Activated gamma-delta T cell treated with Interleukin-2 at 50 U/mL for 16 hours (primary cell): ENCODE results near the gene COL4A2.

Experiments
- DNase-seq: peaks from one replicate; pipeline ENCODE4 v3.0.0-alpha.2; 2020

The COL4A2 gene

DNA sequence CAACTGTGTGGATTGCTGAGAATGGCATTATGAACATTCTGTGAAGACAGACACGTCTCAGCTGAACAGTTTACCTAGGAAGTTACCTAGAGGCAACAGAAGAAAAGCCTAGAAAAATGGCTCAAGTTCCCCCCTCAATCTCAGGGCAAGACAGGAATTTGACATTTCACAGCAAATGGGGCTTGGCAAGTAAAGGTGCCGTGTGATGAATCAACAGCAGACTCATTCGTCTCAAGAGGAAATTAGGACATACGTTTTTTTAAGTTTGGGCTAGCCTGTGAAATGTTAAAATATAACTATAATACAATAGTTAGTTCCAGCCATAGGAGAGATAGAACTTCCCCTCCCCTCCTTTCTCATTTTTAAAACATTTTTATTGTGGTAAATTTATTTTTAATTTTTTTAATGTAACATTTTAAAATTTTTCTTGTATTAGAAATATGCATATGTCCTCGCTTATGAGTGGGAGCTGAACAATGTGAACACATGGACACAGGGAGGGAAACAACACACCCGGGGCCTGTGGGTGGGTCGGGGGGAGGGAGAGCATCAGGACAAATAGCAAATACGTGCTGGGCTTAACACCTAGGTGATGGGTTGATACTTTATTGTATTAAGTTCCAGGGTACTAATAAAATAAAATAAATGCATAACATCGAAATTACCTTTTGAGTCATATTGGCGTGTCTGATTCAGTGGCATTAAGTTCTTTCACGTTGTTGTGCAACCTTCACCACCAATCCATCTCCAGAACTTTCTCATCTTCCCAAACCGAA is 116.0 kb downstream of the COL4A2 start:
- no peak for DNase-seq

GRCh38 chr13:110423689-110424302 is 116.7 kb downstream of the COL4A2 start:
- no peak for DNase-seq

DNA sequence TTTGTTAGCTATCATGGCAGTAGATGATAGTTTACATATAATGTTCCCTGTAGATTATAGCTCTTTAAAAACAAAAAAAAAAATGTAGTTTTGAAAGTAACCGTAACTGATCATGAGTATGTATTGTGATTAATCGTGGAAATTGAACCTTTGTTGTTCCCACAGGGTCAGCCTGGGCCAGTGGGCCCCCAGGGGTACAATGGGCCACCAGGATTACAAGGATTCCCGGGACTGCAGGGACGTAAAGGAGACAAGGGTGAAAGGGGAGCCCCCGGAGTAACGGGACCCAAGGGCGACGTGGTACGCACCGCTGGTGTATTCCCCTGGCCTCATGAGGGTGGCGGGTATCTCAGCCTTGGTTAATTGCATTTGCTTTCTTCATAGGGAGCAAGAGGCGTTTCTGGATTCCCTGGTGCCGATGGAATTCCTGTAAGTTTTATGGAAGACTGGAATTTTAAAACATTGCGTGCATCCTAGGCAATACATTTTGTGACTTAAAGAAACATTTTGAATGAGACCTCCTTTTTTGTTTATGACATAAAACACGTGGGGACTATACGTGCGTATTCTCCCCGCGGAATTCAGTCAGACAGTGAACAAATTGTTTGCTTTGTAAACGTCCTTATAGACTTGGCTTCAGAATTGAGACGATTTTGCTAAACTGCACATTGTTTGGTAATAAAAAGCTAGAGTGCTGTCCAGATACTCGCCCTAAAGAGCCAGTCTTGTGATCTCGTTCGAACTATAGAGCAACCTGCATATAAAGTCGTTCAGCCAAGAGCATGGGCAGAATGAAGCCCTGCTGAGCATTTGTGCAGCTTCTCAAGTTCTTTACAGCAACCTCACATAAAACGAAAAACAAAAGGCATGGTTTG is 117.7 kb downstream of the COL4A2 start:
- no peak for DNase-seq

- DNase-seq = no peak
Measured at GRCh38 chr13:110425444-110425780, 118.3 kb downstream of the COL4A2 start.

- no peak for DNase-seq
Measured at GRCh38 chr13:110426735-110427134, 119.7 kb downstream of the COL4A2 start.

- no peak for DNase-seq
Measured at GRCh38 chr13:110428313-110428712, 121.2 kb downstream of the COL4A2 start.

DNA sequence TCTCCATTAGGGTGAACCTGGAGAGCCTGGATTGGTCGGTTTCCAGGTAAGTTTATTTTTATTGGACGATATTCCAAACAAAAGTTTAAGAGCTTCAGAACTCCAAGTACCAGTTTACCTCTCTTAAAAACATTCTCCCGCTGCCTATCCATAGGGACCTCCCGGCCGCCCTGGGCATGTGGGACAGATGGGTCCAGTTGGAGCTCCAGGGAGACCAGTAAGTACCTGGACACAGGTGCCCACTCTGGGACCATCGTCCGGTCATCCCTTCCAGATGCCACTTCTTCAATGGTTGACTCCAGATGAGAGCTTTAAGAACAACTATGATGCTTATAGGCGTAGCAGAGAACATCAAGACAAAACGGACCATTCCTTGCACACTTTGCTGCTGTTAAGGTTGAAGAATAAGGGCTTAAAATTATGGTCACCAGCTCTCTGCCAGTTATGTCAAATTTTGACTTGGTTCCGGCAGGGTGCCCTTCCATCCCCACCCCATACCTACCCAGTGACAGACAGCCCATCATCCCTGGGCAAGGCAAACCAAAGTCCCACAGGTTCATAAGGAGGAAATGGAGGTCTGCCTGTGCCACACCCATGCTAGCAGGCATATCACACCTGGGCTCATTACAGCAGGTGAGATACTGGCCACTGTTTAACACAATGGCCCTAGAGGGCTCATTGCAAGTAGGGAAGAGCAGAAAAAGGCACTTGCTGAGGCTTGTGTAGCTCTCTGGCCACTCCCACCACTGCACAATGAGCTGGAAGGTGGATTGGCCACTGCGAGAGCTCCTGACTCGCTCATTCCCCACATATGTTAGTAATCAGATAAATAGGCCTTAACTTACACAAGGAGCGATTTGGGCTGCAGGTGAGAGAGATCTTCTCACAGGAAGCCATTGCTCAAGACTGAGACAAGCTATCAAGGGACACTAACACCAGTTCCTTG is 123.6 kb downstream of the COL4A2 start:
- DNase-seq = no peak

DNA sequence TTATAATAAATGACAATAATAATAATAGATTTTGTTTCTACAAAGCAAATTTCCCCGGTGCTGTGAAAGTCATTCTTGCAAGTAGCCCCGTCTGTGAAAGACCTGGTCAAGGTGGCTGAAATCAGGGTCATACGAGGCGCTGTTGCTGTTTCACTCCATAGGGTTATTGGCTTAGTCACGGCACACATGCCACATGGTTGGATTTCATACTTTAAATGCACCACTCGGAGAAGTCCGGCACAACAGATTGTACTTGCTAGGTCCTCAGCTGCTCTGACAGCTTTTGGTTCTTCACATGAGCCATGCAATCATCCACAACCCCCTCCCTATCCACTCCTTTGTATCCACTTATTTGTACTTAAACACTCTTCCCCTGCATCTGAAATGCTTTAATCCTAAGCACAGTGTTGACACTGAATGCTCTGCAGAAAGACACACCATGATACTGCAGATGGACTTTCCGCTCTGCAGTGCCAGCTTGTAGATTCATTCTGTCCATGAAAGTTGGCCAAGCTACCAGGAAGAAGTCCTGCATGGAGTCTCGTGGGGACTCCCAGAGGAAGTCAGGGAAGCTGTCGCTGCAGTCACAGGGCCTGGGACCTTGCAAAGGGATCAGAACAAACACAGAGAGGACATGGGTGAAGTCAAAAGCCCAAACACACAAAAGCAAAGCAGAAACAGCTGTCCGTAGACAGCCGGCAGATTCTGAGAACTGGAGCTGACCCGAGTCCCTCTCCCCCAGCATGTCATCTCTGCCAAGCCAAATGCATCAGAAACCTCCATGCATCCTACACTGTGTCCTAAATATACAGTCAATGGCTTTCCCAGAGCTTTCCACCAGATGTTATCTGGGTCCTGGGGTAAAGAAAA is 124.6 kb downstream of the COL4A2 start:
- DNase-seq = no peak

DNA sequence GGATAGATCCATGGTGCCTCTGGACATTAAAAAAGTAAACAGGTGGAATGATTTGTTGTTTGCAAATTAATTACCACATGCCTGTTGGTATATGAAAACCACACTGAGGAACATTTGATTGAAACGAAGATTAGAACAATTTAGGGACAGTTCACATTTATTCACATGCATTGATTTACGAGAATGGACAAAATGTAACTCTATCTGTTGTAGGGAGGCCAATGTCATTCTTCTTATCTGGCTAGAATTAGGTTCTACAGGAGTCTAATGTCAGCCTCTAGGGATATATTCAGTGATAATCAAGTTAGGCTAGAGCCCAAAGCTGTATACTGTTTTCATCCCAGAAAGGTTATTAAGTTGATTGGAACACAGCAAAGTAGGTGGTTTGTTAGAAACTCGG is 125.4 kb downstream of the COL4A2 start:
- DNase-seq = no peak

- DNase-seq = no peak
Measured at GRCh38 chr13:110433014-110433413, 125.9 kb downstream of the COL4A2 start.

DNA sequence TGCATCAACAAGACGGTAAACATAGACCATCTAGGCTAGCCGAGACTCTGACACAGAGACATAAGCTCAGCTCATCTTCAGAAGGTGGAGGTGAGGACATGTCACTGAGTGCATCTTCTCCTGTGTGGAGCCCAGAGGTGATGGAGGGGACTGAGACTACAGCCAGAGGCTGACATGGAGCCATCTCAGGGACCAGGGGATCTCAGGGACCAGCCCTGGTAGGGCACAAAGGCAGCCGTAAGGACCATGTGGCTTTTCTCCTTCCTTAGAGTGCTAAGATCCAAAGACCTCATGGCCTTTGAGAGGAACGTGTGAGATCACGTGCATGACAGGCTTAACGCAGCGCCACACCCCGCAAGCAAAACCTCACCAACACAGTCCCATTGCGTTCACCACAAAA is 127.5 kb downstream of the COL4A2 start:
- no peak for DNase-seq

- DNase-seq = no peak
Measured at GRCh38 chr13:110435331-110435730, 128.2 kb downstream of the COL4A2 start.

DNA sequence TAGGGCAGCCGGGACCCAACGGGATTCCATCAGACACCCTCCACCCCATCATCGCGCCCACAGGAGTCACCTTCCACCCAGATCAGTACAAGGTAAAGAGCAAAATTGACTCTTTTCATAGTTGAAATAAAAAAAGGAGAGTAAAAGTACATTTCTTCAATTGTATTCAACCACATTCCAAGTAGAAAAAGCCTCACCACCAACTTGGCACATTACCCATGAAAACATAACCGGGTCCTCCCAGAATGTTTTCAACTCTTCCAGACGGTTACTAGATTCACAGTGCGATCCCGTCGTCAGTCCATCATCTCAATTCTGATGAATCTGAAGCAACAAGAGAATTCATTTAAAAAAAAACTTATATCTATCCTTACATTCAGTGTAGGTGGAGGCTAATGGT is 129.2 kb downstream of the COL4A2 start:
- no peak for DNase-seq

DNA sequence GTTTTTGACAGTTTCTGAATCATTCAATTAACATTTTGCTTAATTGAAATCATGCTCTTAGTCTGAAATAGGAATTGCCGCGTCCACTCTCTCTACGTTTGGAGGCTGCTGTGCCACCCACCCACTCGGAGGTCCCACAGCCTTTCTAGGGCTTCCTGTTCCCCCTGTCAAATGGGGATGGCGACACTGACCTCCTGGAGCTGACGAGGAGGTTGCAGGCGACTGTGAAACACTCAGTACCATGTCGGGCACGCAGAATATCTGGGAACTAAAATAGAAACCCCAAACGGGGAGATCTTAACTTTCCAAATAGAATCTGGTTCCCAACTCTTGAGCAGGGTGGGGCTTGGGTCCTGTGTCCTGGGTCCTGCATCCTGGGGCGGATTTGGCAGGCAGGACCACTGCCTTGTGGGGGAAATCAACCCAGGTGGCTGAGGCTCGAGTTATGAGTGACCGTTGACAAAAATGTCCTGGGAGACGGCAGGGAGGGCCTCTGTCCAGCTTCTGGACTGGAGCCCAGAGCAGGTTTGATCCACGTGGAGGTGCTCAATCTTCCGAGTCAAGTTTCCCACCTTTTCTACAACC is 129.8 kb downstream of the COL4A2 start:
- no peak for DNase-seq

DNA sequence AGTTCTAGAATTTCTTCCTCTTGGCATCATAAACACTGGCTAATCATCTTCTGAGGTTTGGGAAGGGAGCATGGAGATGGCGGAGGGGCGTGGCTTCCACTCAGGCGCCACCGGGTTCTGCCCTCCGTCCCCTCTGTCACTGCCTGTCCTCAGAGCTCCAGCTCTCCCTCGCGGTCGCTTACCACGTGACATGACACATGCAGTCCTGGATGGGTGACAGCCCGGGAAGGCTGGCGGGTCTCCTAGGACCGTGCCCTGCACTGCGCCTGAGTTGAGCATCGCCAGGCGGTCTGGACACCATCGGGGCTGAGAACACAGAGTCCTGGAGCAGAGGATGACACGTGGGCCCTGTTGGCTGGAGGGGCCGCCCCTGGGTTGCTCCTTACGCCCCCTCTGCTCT is 131.1 kb downstream of the COL4A2 start:
- no peak for DNase-seq

DNA sequence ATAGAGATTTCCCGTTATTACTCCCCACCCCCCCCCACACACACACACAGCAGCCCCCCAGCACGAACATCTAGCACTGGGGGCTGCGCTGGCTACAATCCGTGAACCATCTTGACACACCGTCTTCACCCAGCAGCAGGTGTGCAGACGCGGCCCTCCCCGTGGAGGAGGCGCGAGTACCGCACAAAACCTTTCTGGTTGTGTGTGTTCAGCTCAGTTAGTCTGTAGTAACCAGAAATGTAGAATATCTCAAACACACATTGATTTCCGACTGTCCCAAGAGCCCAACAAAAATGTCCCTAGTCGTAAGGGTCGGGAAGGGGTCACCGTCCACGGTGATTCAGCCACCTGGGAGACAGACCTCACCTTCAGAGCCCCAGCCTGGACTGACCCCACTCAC is 131.7 kb downstream of the COL4A2 start:
- DNase-seq = no peak

DNA sequence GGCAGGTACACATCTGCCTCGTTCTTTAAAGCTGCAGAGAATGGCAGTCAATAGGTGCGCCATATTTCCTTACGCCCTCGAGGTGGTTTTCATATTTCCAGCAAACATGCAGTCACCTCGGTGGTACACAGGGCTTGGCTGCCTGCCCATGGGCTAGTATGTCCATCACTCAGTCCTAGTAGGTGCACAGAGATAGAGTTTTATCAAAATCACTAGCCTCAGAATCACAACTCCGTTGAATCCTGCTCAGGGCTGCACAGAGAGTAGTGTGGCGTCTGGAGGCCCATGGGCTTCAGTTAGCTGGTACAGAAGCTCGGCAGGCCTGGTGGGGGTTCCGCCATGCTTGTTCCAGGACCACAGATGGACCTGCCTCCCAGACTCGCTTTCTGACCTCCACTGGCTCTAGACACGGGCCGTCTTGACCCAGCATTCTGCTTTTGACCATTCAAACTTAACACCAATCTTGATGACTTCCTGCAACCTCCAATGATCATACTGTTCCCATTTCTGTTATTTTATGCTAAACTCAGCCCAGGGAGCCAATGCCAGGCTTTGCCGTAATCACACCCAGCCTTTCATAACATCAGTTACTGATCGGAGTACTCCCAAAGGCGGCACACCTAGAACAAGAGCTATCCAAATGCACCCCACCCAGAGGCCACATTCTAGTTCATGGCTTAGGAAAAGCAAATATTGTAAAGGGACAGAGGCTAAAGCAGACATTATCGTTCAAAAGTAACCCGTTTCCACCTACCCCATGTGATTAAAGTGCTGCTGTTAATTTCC is 134.1 kb downstream of the COL4A2 start:
- no peak for DNase-seq

DNA sequence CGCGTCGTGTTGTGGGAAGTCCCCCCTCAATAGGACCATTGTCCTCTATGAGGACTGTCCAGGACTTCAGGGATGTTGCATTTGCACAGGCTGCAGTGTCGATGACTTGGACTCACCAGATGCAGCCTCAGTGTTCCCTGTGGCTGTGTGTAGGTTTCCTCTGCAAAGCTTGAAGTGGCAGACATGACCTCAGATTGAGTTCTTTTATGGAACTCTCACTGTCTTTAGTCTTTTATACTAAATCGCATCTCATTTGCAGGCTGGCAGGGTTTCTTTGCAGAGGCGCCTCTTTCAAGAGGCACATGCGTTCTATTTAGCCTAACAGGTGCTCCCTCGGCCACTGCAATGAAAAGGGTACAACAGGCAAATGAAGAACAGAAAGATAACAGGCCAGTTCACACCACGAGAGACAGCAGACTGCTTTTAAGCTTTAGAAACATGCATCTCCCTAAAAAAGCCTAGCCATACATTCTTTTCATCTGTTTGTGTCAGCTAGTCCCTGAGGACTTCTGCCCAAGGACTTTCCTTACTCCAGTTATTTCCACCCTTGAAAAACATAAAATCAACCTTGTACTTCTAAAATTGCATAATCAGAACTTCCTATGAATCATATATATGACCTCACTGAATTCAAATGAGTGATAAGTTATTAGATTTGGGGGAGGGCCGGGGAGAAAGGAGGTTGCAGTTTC is 136.0 kb downstream of the COL4A2 start:
- DNase-seq = no peak

DNA sequence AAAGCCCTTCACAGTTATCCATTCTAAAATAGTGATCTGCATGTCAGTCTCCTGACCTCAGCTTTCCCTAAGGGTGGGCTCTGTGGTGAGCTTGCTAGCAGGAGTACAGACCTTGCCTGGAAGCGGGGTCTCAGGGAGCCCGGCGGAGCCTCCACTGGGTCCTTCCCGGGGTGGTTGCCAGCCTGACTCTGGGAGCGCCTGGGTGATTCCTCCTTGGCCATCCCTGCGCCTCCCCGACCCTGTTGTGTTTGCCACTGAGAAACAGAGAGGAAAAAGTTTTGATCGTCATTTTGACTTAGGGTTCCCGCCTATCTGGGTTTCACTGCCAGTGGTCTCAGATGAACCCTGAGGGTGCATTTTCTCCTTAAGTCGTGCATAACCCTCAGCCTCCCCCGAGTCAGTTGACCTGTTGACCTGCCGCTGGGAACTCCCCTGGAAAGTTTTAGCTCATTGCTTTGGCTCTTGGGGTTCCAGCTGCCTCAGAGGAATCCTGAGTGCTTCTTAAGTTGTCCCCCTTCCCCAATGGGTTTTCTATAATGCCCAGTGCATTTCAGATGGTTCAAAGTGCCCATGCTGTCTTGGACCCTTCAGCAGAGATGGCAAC is 136.6 kb downstream of the COL4A2 start:
- DNase-seq = no peak
